Measurements from ENCODE around the gene PDE4D.
"Not testable (repeated sequence)": the region's sequence is repeated elsewhere in the genome, so short reads cannot be mapped to it uniquely, and the experiment has no call there.

Gene PDE4D

GRCh38 chr5:59799668-59800346 is 93.7 kb downstream of the PDE4D start:
- no peak for DNase-seq (ENCODE audit: low read depth)

- no peak for DNase-seq (ENCODE audit: low read depth)
Measured at GRCh38 chr5:59798862-59799667, 94.5 kb downstream of the PDE4D start.

GRCh38 chr5:59795141-59795540 is 98.4 kb downstream of the PDE4D start:
- no peak for DNase-seq (ENCODE audit: low read depth)

GRCh38 chr5:59792983-59793585 is 100.4 kb downstream of the PDE4D start:
- no peak for DNase-seq (ENCODE audit: low read depth)

GRCh38 chr5:59791617-59792016 is 101.9 kb downstream of the PDE4D start:
- DNase-seq (ENCODE audit: low read depth) = no peak

- no peak for DNase-seq (ENCODE audit: low read depth)
Measured at GRCh38 chr5:59790776-59791475, 102.6 kb downstream of the PDE4D start.

GRCh38 chr5:59790376-59790775 is 103.2 kb downstream of the PDE4D start:
- no peak for DNase-seq (ENCODE audit: low read depth)

- DNase-seq (ENCODE audit: low read depth) = no peak
Measured at GRCh38 chr5:59789894-59790293, 103.6 kb downstream of the PDE4D start.

GRCh38 chr5:59789197-59789596 is 104.3 kb downstream of the PDE4D start:
- DNase-seq (ENCODE audit: low read depth) = no peak

- no peak for DNase-seq (ENCODE audit: low read depth)
Measured at GRCh38 chr5:59786334-59786805, 107.2 kb downstream of the PDE4D start.

GRCh38 chr5:59785676-59786333 is 107.7 kb downstream of the PDE4D start:
- DNase-seq (ENCODE audit: low read depth) = no peak

GRCh38 chr5:59784708-59785107 is 108.8 kb downstream of the PDE4D start:
- not testable (repeated sequence) for DNase-seq (ENCODE audit: low read depth)

- no peak for DNase-seq (ENCODE audit: low read depth)
Measured at GRCh38 chr5:59783264-59783663, 110.3 kb downstream of the PDE4D start.

GRCh38 chr5:59782856-59783255 is 110.7 kb downstream of the PDE4D start:
- DNase-seq (ENCODE audit: low read depth) = no peak

- no peak for DNase-seq (ENCODE audit: low read depth)
Measured at GRCh38 chr5:59779453-59779852, 114.1 kb downstream of the PDE4D start.

GRCh38 chr5:59777028-59777427 is 116.5 kb downstream of the PDE4D start:
- no peak for DNase-seq (ENCODE audit: low read depth)

GRCh38 chr5:59773294-59773693 is 120.2 kb downstream of the PDE4D start:
- DNase-seq (ENCODE audit: low read depth) = no peak

GRCh38 chr5:59772757-59773156 is 120.8 kb downstream of the PDE4D start:
- DNase-seq (ENCODE audit: low read depth) = no peak

GRCh38 chr5:59772206-59772605 is 121.3 kb downstream of the PDE4D start:
- DNase-seq (ENCODE audit: low read depth) = no peak

GRCh38 chr5:59770953-59771352 is 122.6 kb downstream of the PDE4D start:
- no peak for DNase-seq (ENCODE audit: low read depth)

- DNase-seq (ENCODE audit: low read depth) = no peak
Measured at GRCh38 chr5:59769832-59770231, 123.7 kb downstream of the PDE4D start.

GRCh38 chr5:59769041-59769360 is 124.5 kb downstream of the PDE4D start:
- no peak for DNase-seq (ENCODE audit: low read depth)
